PFSK-1 (cell line): Measurements from ENCODE around the gene SAPCD1.

Experiments
- FOXP2 ChIP-seq: optimal IDR thresholded peaks from 2 replicates; pipeline ENCODE3; 2011; ENCODE audit warnings: borderline replicate concordance, control low read depth, inconsistent platforms; ENCODE audit not compliant: insufficient read depth; ENCODE audit errors: extremely low read length, extremely low read depth
- POLR2AphosphoS5 ChIP-seq: IDR thresholded peaks from 2 replicates; pipeline ENCODE4 v1.6.1; 2012; ENCODE audit warnings: low read depth, mild to moderate bottlenecking, control low read depth, low read length, moderate library complexity
- SIN3A ChIP-seq: IDR thresholded peaks from 2 replicates; pipeline ENCODE4 v1.6.1; 2012; ENCODE audit warnings: mild to moderate bottlenecking, low read length, moderate library complexity, borderline replicate concordance; ENCODE audit not compliant: insufficient read depth
- TAF1 ChIP-seq: IDR thresholded peaks from 2 replicates; pipeline ENCODE4 v1.6.1; 2012; ENCODE audit warnings: low read length, control low read depth, borderline replicate concordance; ENCODE audit not compliant: insufficient read depth
- TF ChIP-seq, protein P1 (sequence below), 2 experiments: IDR thresholded peaks; 2 replicates each; pipeline versions ENCODE4 v1.6.1 to v1.8.0; 2011 to 2012; ENCODE audit warnings: low read depth in 2 of 2, low read length in 2 of 2, control low read depth in 1 of 2, inconsistent platforms in 1 of 2, mild to moderate bottlenecking in 1 of 2, moderate library complexity in 1 of 2; ENCODE audit not compliant: insufficient read depth in 1 of 2

The SAPCD1 gene

DNA sequence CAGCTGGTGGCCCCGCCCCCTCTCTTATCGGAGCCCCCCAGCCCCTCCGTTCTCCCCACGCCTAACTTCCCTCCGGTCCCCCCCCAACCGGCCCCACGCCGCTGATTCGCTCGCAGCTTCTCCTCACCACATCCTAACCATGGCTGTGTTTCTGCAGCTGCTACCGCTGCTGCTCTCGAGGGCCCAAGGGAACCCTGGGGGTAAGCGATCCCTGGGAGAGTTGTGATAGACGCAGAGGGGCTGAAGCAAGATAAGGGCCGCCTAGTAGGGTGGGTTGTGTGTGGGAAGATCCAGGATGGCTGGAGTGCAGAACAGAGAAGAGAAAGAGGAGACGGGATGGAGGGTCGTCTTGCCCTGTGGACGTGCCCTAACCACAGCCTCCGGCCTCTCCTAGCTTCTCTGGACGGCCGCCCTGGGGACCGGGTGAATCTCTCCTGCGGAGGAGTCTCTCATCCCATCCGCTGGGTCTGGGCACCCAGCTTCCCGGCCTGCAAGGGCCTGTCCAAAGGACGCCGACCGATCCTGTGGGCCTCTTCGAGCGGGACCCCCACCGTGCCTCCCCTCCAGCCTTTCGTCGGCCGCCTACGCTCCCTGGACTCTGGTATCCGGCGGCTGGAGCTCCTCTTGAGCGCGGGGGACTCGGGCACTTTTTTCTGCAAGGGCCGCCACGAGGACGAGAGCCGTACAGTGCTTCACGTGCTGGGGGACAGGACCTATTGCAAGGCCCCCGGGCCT is 39.0 kb upstream of the SAPCD1 start, which contains the start of gene MPIG6B:
Gene MPIG6B (plus strand): TSS at position 129 of the 735 bp plus-strand sequence. CDS start 11 bp downstream, at position 140.
- no peak for TF ChIP-seq FOXP2
- TF ChIP-seq, protein P1, sequence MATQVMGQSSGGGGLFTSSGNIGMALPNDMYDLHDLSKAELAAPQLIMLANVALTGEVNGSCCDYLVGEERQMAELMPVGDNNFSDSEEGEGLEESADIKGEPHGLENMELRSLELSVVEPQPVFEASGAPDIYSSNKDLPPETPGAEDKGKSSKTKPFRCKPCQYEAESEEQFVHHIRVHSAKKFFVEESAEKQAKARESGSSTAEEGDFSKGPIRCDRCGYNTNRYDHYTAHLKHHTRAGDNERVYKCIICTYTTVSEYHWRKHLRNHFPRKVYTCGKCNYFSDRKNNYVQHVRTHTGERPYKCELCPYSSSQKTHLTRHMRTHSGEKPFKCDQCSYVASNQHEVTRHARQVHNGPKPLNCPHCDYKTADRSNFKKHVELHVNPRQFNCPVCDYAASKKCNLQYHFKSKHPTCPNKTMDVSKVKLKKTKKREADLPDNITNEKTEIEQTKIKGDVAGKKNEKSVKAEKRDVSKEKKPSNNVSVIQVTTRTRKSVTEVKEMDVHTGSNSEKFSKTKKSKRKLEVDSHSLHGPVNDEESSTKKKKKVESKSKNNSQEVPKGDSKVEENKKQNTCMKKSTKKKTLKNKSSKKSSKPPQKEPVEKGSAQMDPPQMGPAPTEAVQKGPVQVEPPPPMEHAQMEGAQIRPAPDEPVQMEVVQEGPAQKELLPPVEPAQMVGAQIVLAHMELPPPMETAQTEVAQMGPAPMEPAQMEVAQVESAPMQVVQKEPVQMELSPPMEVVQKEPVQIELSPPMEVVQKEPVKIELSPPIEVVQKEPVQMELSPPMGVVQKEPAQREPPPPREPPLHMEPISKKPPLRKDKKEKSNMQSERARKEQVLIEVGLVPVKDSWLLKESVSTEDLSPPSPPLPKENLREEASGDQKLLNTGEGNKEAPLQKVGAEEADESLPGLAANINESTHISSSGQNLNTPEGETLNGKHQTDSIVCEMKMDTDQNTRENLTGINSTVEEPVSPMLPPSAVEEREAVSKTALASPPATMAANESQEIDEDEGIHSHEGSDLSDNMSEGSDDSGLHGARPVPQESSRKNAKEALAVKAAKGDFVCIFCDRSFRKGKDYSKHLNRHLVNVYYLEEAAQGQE (IDR thresholded peaks at IDR 0.05; ENCODE audit: insufficient read depth in 1 of 2, low read depth in 2 of 2, low read length in 2 of 2): no peak
- TF ChIP-seq TAF1: no peak
- no peak for TF ChIP-seq SIN3A
- TF ChIP-seq POLR2AphosphoS5: no peak

DNA sequence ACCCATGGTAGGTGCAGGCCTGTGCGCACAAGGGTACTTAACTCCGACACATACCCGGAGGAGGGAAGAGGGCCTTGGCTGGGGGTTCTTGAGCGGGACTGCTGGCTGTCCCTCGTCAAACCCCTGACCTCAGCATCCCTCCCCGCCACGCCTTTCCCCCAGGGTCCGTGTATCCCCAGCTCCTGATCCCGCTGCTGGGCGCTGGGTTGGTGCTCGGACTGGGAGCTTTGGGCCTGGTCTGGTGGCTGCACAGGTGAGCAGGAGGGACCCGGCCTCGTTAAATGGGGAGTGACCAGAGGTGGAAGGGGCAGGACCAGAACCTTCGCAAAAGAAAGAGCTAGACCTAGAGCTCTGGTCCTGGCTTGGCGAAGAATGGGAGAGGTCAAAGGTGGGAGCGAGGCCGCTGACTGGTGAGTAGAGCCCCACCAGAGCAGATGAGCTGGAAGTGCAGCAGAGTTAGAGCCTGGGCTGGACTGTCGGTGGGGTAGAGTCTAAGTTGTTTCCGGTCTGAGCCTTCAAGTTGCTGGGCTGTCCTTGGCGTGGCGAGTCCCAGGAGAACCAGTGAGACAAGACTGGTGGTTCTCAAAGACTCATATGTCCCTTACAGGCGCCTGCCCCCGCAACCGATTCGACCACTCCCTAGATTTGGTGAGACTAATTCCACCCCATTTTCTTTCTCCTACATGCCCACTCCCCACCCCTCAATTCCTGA is 38.3 kb upstream of the SAPCD1 start:
- no peak for TF ChIP-seq SIN3A
- TF ChIP-seq FOXP2: no peak
- no peak for TF ChIP-seq TAF1

DNA sequence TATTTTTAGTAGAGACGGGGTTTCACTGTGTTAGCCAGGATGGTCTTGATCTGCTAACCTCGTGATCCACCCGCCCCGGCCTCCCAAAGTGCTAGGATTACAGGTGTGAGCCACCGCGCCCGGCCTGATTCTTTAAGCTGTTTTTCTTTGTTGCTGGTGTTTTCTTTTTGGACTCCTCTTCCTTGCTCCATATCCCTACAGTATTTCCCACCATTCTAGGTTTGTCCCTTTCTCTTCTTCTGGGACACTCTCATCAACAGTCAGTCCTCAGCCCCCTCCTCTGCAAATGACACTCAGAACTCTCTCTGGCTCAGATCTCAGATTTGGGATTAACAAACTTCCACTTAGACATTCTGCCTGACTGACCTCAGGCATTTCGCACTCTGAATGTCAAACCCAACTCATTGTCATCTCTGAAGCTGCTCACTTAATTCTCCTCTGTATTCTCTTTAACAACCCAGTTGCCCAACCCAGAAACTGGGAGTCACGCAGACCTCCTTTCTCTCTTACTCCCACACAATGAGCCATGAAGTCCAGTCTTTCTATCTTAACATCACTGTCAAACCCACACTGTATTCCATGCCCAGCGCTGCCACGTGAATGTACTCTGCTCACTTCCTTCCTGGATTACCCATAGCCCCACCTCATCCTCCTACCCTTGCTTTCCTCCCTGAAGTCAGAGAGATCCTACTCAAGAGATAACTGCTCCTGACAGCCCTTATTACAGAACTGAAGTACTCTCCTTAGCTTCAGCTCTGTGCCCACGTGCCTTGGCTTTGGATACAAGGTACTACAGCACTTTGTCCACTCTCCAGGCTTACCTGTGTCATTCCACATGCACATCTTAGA is 36.7 kb upstream of the SAPCD1 start:
- TF ChIP-seq TAF1 (no peak), FOXP2 (no peak), POLR2AphosphoS5 (no peak), SIN3A (no peak)
- TF ChIP-seq, protein P1 (IDR thresholded peaks at IDR 0.05; ENCODE audit: insufficient read depth in 1 of 2, low read depth in 2 of 2, low read length in 2 of 2): no peak

DNA sequence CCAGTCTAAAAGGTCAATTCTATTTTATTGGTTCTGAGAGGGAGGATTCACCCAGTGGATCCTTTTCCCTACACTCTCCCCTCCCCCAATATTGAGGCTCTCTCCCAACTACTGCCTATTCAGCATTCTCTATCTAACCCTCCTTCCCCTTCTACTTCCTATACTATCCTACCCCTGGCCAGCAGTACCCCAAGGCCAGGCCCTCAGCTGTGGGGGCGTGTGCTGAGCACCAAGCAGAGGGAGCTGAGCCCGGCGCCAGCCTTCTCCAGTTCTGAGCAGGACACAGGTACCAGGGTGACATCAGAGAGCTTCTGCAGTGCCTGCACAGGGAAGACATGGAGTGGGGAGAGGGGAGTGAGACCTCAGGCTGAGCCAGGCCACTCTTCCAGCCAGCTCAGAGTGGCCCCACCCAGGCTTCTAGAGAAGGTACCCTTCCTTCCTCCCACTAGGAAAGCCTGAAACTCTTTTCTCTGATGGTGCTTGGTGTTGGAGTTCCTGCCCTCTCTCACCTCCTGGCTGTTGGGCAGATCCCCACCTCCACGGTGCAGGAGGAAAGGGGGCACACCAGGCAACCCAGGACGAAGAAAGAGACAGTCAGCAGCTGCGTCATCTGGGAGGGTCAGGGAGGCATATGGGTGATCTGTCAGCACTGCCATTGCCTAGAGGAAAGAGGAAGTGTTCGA is 35.3 kb upstream of the SAPCD1 start:
- TF ChIP-seq, protein P1 (IDR thresholded peaks at IDR 0.05; ENCODE audit: insufficient read depth in 1 of 2, low read depth in 2 of 2, low read length in 2 of 2): no peak
- TF ChIP-seq TAF1 (no peak), POLR2AphosphoS5 (no peak), FOXP2 (no peak)
